HG02938 (cell line): ENCODE data around the gene TPTE2.
"Not testable (repeated sequence)": the region's sequence is repeated elsewhere in the genome, so short reads cannot be mapped to it uniquely, and the experiment has no call there.

ENCODE experiments used
- ATAC-seq: cut with Tn5 transposase; IDR thresholded peaks from one replicate; pipeline ENCODE4 v1.9.1; 2021; ENCODE audit warnings: mild to moderate bottlenecking, moderate library complexity; ENCODE audit not compliant: unreplicated experiment

TPTE2 gene

GRCh38 chr13:19561127-19561582, at the start of gene TPTE2:
TSS of gene TPTE2 (minus strand) at chr13:19561532. CDS start at chr13:19503234, 58,298 bp downstream.
- ATAC-seq: not testable (repeated sequence)

DNA sequence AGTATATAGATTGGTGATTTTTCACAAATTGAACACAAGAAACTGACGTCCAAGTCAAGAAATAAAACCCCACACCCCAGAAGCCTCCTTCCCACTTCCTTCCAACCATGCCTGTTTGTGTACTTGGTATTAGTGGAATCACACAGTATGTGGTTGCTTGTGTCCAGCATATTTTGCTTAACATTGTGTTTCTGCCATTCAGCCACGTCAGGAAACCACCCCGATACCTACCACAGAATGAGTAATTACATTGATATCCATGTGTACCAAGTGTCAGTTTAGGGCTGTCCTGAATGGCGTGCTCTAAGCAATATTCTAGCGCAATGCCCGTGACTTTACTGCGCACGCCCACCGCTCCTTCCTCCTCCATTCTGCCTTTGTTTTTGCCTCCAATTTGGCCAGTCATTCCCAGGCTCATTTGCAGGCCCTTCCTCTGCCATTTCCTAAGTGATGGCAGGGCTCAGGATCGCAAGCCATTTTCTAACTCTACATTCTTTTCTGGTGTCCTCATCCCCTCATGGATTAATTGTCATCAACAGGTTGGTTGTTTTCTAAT, 46.3 kb upstream of the TPTE2 start:
- no peak for ATAC-seq

DNA sequence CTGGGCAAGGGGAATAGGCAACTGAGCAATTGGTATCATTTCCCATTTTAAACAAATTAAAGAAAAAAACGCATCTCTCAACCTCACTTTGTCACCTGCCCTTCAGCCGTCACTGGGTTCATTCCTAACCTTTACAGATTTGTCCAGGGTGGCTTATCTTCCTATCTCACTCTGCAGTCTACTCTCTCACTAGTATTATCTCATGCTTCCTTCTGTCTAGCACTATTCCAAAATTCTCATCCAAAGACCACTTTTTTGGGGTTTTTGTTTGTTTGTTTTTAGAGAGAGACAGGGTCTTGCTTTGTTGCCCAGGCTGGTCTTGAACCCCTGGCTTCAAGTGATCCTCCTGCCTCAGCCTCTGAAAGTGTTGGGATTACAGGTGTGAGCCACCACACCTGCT, 45.4 kb upstream of the TPTE2 start:
- ATAC-seq: no peak

- no peak for ATAC-seq
Observed at GRCh38 chr13:19606152-19606551, 44.8 kb upstream of the TPTE2 start.

DNA sequence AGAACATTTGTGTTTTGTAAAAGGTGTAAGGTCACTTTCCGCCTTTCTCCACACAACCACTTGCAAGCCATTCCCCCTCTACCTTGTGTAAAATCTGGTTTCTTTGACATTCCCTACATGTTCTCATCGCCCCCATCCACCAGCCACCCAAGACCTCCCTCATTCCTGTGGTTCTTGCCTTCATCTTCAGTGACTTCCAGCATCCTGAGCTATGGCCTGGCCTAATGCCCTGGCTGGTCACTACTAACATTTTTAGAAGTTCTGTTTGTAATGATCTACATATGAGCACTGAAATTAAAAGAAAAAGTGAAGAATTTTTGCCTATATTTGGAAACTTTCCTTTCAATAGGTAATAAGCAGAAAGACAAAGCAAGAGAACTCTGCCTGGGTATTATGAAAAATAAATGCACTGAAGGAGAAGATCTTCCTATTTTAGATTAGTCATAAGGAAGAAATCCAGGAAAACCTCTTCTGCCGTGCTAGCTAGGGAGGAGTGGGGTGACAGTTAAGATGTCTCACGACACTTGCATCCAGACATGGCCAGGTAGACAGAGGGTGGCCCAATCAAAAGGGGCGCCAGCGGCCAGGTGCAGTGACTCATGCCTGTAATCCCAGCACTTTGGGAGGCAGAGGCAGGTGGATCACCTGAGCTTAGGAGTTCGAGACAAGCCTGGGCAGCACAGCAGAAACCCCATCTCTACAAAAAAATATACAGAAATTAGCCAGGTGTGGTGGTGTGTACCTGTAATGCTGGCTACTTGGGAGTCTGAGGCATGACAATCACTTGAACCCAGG, 44.0 kb upstream of the TPTE2 start:
- ATAC-seq: no peak

DNA sequence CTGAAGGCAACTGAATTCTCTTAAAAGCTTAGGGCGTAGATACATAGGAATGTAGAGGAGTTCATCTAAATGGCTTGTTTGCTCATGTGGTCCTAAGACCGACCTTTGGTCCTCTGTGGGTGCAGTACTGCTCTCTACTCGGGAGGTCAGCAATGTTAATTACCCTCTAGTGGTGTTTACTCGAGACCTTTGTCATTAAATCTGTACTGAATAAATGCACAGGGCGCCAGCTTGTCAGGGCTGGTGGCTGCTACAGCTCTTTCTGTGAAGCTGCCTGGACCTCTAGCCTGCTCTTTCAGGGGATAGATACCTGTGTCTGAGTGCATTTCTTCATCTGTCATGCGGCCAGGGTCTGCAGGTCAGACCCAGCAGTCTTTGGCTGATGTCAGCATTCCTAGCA, 43.0 kb upstream of the TPTE2 start:
- no peak for ATAC-seq

DNA sequence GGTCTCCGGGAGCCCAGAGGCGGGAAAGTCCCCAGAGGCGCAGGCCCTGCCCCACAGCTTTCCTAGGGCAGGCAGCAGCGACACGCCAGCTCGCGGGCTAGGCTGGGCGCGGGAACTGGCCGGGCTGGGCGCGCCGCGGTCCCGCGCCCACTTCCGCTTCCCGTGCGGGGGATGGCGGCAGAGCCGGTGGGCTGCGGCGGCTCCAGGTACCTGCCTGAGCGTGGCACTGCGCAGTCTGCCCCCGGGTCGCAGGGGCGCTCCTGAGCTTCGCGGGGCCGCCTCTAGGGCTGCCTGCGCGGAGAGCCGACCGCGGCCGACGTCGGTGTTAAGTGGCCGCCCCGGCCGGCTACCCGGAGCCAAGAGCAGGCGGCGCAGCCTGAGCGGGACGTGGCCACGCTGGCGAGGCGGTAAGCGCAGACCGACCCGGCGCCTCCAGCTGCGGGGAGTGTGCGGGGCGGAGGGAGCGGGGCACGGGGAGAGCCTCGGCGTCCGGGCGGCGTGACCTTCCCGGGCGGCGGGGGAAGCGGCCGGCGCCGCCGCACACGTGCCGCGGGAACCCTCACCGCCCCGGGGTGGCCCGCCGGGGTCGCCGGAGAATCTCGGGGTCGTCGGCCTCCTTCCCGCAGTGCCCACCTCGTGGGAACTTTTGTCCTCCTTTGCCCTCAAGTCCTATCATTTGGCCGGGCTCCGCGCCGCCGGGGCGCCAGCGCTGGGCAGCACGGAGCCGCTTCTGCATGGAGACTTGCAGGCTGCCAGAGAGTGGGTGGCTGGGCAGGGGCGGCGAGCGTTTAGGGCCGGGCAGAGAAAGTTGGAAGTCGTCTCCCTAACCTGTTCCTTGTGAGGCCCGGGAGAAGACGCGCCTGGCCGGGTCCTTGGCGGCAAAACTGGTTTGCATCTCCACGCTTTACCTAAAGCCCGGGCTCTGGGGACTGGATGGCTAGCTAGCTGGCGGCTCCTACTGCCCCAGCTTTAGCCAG, 40.7 kb upstream of the TPTE2 start:
- peak; percentile 75 for ATAC-seq

- ATAC-seq: no peak
Observed at GRCh38 chr13:19597523-19597922, 36.2 kb upstream of the TPTE2 start.

- no peak for ATAC-seq
Observed at GRCh38 chr13:19596960-19597361, 35.6 kb upstream of the TPTE2 start.

DNA sequence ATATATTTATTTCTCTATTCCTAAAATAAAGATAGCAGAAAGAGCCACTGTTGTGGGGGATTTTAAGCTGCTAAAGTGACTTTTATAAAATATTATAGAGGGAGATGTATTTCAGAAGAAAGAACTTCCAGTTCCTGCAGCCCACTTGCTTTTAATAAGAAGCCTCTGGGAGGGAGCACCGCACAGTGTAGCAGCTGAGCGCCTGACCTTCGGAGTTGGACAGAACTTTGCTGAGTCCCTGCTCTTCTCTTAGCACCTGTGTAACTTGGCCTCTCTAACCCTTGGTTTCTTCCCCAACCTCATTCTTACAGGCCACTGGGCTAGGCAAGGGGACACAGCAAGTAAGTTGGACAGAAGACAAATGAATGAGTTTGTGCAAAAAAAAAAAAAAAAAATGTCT, 34.8 kb upstream of the TPTE2 start:
- ATAC-seq: no peak

DNA sequence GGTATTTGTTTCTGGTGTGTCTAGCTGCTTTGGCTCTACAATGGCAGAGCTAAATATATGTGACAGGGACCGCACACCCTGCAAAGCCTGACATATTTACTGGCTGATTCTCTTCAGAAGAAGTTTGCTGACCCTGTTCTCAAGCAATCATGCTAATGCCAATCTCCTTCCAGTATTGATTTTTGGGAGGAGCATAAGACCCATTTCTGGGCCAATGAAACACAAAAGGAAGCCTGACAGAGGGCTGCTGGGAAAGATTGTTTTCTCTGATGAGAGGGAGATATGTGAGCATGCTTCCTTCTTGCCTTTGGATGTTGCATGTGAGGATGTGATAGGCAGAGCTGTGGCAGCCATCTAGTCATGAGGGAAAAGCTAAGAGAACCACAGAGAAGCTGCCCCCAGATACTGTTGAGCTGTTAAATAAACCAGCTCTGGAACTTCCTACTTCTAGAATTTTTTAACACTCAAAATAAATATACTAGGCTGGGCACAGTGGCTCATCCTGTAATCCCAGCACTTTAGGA, 31.4 kb upstream of the TPTE2 start:
- no peak for ATAC-seq

GRCh38 chr13:19591864-19592263, 30.5 kb upstream of the TPTE2 start:
- no peak for ATAC-seq

DNA sequence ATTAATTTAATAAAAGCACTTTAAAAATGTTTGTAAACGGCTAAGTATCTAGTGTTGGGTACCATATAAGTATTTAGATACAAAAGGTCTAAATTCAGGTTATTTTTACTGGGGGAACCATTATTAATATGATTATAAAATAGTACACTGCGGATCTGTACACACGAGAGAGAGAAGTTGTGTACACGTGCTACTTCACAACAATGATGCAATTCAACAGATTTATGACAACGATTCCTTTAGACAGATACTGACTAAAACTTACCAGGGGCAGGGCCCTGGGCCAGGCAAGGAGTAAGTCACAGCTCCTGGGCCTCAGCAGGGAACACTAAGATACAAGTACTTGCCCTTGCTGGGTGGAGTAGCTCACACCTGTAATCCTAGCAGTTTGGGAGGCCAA, 29.1 kb upstream of the TPTE2 start:
- no peak for ATAC-seq

- ATAC-seq: no peak
Observed at GRCh38 chr13:19589312-19589711, 28.0 kb upstream of the TPTE2 start.

DNA sequence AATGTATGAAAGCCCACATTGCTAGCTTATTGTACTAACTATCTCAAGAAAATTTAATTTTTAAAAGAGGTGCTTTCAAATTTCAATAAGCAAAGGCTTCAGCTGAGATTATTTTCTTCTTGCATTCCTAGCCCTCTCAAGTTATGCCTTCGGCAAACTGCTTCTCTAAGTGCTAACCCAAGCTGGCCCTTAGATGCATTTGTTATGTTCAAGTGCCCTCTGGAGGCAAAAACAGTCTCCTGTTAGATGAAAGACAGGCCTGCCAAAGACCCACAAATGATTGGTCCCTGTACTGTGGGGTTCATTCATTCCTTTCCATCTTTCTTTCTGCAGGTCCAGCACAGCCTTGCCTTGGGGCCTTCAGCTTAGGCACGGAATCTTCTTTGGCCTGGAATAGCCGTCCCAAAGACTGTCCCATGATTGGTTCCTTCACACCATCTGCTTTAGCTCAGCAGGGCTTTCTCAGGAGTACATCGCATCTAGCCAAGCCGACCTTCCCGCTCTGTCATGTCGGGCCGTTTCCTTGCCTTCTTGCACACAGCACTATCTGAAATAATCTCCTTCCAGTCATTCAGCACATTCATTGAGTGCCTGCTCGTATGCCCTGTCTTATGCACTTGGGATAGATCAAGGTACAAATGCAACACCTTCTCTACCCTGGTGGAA, 26.4 kb upstream of the TPTE2 start:
- peak; percentile 76 for ATAC-seq

- peak; percentile 73 for ATAC-seq
Observed at GRCh38 chr13:19586904-19587634, 25.7 kb upstream of the TPTE2 start.

DNA sequence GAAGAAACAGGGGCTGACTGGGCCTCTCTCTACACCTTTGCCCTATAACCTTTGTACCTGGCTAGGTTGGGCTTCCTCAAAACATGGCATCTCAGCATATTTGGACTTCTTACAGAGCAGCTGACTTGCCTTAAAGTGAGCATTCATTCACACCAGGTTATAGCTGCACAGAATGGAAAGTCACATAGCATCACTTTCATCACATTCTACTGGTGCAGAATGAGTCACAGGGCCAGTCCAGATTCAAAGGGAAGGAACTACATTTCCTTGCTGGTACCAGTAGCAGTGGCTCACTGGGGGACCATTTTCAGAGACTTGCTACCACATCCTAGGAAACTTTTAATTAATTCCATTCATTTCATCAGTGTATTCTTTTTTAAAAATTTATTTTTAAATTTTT, 20.3 kb upstream of the TPTE2 start:
- no peak for ATAC-seq

GRCh38 chr13:19575230-19575629, 13.9 kb upstream of the TPTE2 start:
- no peak for ATAC-seq

GRCh38 chr13:19573120-19573716, 11.9 kb upstream of the TPTE2 start:
- peak; percentile 52 for ATAC-seq

DNA sequence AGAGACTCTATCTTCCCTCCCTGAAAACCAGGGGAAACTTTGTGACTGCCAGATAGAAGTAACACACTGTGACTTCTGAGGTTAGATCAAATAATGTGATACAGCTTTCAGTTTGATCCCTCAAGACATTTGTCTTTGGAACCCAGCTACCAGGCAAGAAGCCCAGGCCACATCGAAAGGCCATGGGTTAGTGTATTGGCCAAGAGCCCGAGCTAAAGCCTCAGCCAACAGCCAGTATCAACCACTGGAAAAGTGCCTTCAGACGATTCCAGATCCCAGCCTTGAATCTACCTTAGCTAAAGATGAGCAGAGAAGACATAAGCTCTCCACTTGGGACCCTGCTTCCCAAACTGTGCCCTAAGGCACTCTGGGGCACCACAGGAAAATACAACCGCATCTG, 10.9 kb upstream of the TPTE2 start:
- no peak for ATAC-seq
